Measurements from ENCODE around the gene RDH5.

RDH5 gene

GRCh38 chr12:55687746-55688145 is 32.4 kb upstream of the RDH5 start:
- no peak overlapping the region for H3K4me3 ChIP-seq (ENCODE audit: control insufficient read depth, low read depth, low read length)
- no peak for DNase-seq (ENCODE audit: low read depth)
- TF ChIP-seq CTCF (IDR thresholded peaks at IDR 0.05; ENCODE audit: control insufficient read depth, insufficient read depth, low read depth, low read length, missing control alignments) = no peak

GRCh38 chr12:55688716-55689655 is 31.2 kb upstream of the RDH5 start:
- DNase-seq (ENCODE audit: low read depth) = no peak
- no peak for TF ChIP-seq CTCF (IDR thresholded peaks at IDR 0.05; ENCODE audit: control insufficient read depth, insufficient read depth, low read depth, low read length, missing control alignments)
- H3K4me3 ChIP-seq (ENCODE audit: control insufficient read depth, low read depth, low read length) = no peak overlapping the region

DNA sequence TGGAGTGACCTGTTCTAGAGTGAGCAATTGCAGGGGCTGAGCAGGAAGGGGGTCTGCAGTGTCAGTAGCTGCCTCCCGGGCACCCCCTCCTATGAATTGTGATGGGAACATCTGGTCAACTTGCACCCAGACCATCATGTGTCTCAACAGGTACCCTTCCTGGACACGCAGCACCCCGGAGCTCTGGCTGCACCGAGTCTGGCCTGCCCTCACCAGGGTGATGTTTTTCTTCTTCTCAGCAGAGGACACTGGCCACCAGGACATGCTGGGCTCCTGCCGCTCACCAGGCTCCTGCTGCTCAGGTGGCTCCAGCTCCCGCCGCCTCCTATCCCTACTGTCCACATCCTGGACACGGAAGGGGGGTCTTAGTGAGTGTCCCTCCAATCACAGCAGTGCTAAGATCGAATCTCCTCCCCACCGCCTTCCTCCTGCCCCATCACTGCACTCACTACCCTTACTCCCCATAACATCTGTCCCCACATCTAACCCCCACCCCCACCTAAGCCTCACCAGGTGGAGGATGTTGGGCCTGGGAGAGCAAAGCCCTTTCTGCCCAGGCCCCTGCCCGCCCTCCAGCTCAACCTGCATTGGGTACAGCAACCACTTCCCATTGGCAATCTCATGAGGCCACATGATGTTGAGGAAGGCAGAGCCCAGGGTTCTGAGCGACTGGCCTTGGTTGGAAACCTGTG is 27.4 kb upstream of the RDH5 start:
- no peak for TF ChIP-seq CTCF (IDR thresholded peaks at IDR 0.05; ENCODE audit: control insufficient read depth, insufficient read depth, low read depth, low read length, missing control alignments)
- no peak for DNase-seq (ENCODE audit: low read depth)
- no peak overlapping the region for H3K4me3 ChIP-seq (ENCODE audit: control insufficient read depth, low read depth, low read length)

DNA sequence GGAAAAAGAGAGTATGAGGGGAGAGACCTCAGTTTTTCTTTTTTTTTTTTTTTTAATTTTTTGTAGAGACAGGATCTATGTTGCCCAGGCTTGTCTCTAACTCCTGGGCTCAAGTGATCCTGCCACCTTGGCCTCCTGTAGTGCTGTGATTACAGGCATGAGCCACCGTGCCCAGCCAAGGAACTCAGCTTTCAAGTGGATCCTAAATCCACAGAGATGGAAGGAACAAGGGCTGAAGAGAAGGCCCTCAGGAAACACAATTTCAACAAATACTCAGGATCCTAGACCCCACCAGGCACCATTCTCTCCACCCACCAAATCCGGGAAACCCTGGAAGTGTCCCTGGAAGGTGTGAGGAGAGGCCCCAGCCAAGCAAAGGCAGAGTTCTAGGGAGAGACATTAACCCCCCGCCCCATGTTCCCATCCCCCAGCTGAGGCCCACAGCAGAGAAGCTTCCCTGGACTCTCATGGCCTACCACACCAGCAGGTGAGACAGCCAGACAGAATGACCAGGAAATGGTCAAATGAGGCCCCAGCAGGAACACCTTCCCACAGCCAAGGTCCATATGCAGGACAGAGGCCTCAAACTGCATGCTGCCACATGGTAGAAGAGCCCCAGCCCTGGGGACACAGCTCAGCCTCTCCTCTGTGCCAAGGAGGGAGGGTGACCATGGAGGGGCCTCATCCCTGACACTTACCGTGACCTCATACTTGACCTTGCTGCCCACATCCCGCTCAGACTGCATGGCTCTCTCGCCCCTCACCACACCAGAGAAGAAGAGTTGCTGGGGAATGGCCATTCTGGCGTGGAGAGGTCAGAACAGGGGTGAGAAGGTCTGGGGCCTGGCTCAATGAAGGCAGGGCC is 26.6 kb upstream of the RDH5 start:
- H3K4me3 ChIP-seq (ENCODE audit: control insufficient read depth, low read depth, low read length) = no peak overlapping the region
- no peak for TF ChIP-seq CTCF (IDR thresholded peaks at IDR 0.05; ENCODE audit: control insufficient read depth, insufficient read depth, low read depth, low read length, missing control alignments)
- no peak for DNase-seq (ENCODE audit: low read depth)

DNA sequence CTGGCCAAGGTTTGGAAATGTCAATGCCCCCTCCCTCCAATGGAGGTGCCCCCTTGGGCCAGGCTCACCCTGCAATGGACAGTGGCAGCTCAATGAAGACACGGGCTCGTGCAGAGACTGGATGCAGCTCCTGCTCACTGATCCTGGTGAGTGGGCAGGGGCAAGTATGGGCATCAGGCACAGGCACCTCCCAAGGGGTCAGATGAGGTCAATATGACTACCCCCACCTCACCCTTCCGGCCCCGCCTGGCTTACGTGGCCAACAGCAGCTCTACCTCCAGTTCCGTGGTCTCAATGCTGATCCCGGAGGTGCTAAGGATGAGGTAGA is 26.0 kb upstream of the RDH5 start:
- no peak overlapping the region for H3K4me3 ChIP-seq (ENCODE audit: control insufficient read depth, low read depth, low read length)
- no peak for TF ChIP-seq CTCF (IDR thresholded peaks at IDR 0.05; ENCODE audit: control insufficient read depth, insufficient read depth, low read depth, low read length, missing control alignments)
- DNase-seq (ENCODE audit: low read depth) = no peak

DNA sequence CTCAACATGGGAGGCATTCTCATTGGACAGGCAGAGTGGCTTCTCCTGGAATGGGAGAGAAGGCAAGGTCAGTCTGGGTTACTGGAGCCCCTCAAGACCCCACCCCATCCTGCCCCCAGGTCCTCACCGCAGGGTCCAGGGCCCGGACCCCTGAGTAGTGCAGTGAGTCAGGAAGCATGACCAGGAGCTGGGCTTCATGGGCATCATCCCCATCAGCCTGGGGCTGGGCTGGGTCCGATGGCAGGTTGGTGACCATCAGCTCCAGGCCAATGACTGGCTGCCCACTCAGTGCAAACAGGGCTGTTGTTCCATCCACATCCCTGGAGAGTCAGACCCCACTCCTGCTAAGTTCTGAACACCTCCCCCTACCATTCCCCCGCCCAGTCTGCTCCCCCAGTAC is 25.5 kb upstream of the RDH5 start:
- DNase-seq (ENCODE audit: low read depth) = no peak
- H3K4me3 ChIP-seq (ENCODE audit: control insufficient read depth, low read depth, low read length) = no peak overlapping the region
- TF ChIP-seq CTCF (IDR thresholded peaks at IDR 0.05; ENCODE audit: control insufficient read depth, insufficient read depth, low read depth, low read length, missing control alignments) = no peak

Data from AG09309 (cell line).